Body of pancreas (tissue), 4 donors: ENCODE results near the gene LRIG1. TPM values are rescaled to one million over a fixed set of nuclear protein-coding genes. Genes with fewer than 3 reads are reported as not detected.

Source experiments
- ATAC-seq: fragments of 150-250 bp; one replicate; pipeline ENCODE4 v1.9.1; 2016
- DNase-seq, 4 donors: peaks; one replicate each; pipeline ENCODE4 v3.0.0-alpha.2; 2019
- H3K27ac ChIP-seq, 4 donors: fragments of 200-600 bp; sonication (generic); 1 replicate in 3 of 4; 2 replicates in 1 of 4; pipeline versions ENCODE4 v1.5.1 to v1.6.1; 2016 to 2019; ENCODE audit warnings: mild to moderate bottlenecking in 1 of 4, mixed read lengths in 1 of 4, moderate library complexity in 1 of 4
- H3K27me3 ChIP-seq, 2 donors: fragments of 200-600 bp; sonication (generic); one replicate each; pipeline ENCODE4 v1.6.0; 2016; ENCODE audit warnings: mild to moderate bottlenecking in 1 of 2
- H3K36me3 ChIP-seq, 2 donors: fragments of 200-600 bp; sonication (generic); replicated peaks in 1 of 2; 2 replicates each; pipeline ENCODE4 v1.5.1; 2016; ENCODE audit warnings: low read depth in 2 of 2; ENCODE audit not compliant: insufficient read depth in 1 of 2
- H3K4me1 ChIP-seq: fragments of 200-600 bp; sonication (generic); one replicate; pipeline ENCODE4 v1.6.0; 2016
- H3K4me3 ChIP-seq, 2 donors: fragments of 200-600 bp; sonication (generic); 1 replicate in 1 of 2; 2 replicates in 1 of 2; pipeline ENCODE4 v1.5.1; 2016 to 2019
- H3K9me3 ChIP-seq, 3 donors: fragments of 200-600 bp; sonication (generic); 1 replicate in 2 of 3; 2 replicates in 1 of 3; pipeline ENCODE4 v1.5.1; 2016
- CTCF ChIP-seq, 7 experiments: fragments of 450-650 bp in 4 of 7; fragments of 200-600 bp in 3 of 7; sonication (generic) in 3 of 7; IDR thresholded peaks; one replicate each; pipeline ENCODE4 v1.5.1; 2016 to 2019; ENCODE audit warnings: antibody characterized with exemption in 7 of 7
- POLR2A ChIP-seq, 3 donors: fragments of 450-650 bp; IDR thresholded peaks; one replicate each; pipeline ENCODE4 v1.6.1; 2016; ENCODE audit warnings: antibody characterized with exemption in 3 of 3, mild to moderate bottlenecking in 2 of 3
- WGBS, 2 donors: methylation state at CpG; one replicate each; pipeline ENCODE4 v1.1.5; 2017; 5-methylcytosine and 5-hydroxymethylcytosine counted together
- intact Hi-C: fragments of 100-400 bp; cut with DNase I; formaldehyde crosslinking; loops from one replicate; pipeline ENCODE4 v1.15.1; 2023
- total RNA-seq, 2 donors: library from RNA; depleted of rRNA; stranded (reverse); fragments of >200 nt; gene quantifications; one replicate each; pipeline ENCODE4 v1.1.0, GENCODE V29; 2016

LRIG1 gene
- total RNA-seq, 2 donors from 2014 or later, result 111 to 114 TPM

DNA sequence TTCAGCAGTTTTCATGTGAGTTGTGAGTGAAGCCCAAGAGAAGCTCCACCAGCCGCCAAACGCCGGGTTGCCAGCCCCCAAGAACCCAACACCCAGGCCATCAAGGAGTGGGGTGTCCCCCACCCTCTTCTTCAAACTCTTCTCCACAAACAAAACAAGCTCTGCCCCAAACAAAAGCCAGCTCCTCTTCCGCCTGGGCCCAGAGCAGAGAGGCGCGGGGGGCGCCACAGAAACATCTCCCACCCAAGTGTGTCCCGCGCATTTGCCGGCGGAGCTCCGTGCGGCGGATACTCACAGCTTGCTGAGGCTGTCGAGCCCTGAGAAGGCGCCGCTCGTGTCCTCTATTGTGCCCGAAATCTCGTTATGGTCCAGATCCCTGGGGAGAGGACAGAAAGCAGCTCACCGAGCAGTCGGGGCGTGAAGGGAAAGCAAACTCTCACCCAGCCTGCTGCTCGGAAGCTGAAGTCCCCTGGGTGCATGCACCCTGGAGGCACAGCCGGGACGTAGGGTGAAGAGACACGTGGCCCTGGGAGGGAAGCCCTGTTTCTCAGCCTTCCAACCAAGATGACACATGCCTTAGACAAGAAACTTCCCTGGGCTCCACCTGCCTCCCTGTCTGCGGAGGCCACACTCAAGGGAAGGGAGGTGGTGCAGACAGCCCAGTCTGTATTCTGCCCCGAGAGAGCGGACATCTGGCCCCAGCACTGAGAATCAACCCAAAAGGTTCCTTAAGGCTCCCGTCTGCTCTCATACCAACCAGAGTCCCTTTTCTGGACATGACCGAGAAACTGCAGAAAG lies 95.7 kb downstream of the LRIG1 start:
- 84 to 87% methylated on average over 22 to 31 of the region's 32 CpGs for WGBS, 2 donors
- DNase-seq (peak in 1 of 4 donors; percentile 6), ATAC-seq (no peak)
- Histone ChIP-seq H3K27me3 (no peaks in the 10 kb centered on the region), H3K36me3 (peaks cover 0 to 19% of the 10 kb centered on the region in 2 donors), H3K9me3 (no peaks in the 10 kb centered on the region), H3K27ac (peak overlapping the region in 2 of 4 donors; percentile 44 to 54), H3K4me3 (no peak overlapping the region), H3K4me1 (peaks cover 62% of the 10 kb centered on the region)
- TF ChIP-seq CTCF (IDR thresholded peaks at IDR 0.05) (no peak), POLR2A (IDR thresholded peaks at IDR 0.05) (no peak)
- intact Hi-C loops, result loop anchor here (10.0 kb wide), 1 partner anchor 410 kb away; no protein-coding TSS in a partner anchor

DNA sequence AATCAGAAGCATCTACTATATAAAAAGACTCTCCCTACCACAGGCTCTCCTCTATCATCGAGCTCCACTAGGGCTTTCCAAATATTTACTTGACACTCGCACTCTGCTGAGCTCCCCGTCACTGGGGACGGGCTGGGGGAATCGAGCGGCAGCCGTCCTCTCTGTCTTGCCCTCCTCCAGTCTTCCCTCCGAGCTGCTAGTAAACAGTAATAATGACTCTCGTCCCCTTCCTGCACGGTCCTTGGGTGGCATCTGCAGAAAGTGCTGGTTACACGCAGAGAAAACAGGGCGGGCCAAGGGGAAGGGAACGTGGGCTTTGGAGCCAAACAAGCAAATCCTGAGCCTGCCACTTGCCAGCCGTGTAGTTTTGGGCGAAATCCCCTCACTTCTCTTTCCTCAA lies 96.6 kb downstream of the LRIG1 start:
- DNase-seq (peak in 1 of 4 donors; percentile 7), ATAC-seq (no peak)
- no peak overlapping the region for H3K4me3 ChIP-seq
- no peak for TF ChIP-seq CTCF (IDR thresholded peaks at IDR 0.05)
- no peak for TF ChIP-seq POLR2A (IDR thresholded peaks at IDR 0.05)
- no peaks in the 10 kb centered on the region for H3K9me3 ChIP-seq
- H3K4me1 ChIP-seq, result peaks cover 71% of the 10 kb centered on the region
- 39 to 54% methylated on average over 15 of the region's 15 CpGs for WGBS, 2 donors
- no peaks in the 10 kb centered on the region for H3K27me3 ChIP-seq
- intact Hi-C loops, result loop anchor here (10.0 kb wide), 1 partner anchor 411 kb away; no protein-coding TSS in a partner anchor
- peaks cover 0 to 16% of the 10 kb centered on the region in 2 donors for H3K36me3 ChIP-seq
- peak overlapping the region in 2 of 4 donors; percentile 44 to 54 for H3K27ac ChIP-seq

DNA sequence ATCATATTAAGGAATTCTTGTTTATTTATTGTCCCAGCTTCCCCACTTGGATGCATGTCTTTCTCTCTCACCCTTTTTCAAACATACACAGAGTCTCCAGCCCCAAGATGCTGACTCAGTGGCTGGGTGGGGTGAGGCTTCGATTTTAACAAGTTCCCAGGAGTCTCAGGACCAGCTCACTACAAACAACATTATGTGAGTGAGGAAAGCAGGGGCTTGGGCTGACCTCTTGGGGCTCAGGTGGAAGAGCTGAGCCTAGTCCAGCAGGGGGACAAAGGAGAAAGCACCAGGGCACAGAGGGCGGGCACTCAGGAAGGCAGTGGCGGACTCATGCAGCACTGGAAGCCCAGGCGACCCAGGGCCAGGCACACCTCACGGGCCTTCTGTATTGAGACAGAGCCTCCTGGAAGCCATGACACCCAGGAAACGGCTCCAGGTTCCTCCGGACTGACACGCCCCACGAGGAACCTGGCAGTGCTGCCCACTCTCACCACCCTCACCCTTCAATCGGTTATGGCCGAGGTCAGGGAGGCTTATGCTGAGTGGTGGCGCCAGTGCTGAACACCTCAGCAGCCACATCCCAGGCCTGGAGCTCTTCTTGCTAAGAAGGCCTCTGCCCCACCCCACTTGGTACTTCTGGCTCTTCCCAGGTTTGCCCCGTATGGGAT lies 97.4 kb downstream of the LRIG1 start:
- H3K27me3 ChIP-seq, result no peaks in the 10 kb centered on the region
- H3K4me1 ChIP-seq, result peaks cover 77% of the 10 kb centered on the region
- no peak overlapping the region for H3K4me3 ChIP-seq
- peak in 1 of 4 donors; percentile 13 for DNase-seq
- no peaks in the 10 kb centered on the region for H3K9me3 ChIP-seq
- peak overlapping the region in 2 of 4 donors; percentile 44 to 54 for H3K27ac ChIP-seq
- intact Hi-C loops, result loop anchor here (10.0 kb wide), 1 partner anchor 411 kb away; no protein-coding TSS in a partner anchor
- 59 to 62% methylated on average over 7 to 13 of the region's 13 CpGs for WGBS, 2 donors
- no peak for TF ChIP-seq POLR2A (IDR thresholded peaks at IDR 0.05)
- no peak for TF ChIP-seq CTCF (IDR thresholded peaks at IDR 0.05)
- H3K36me3 ChIP-seq, result peaks cover 0 to 16% of the 10 kb centered on the region in 2 donors
- ATAC-seq, result no peak

- H3K27me3 ChIP-seq, result no peaks in the 10 kb centered on the region
- intact Hi-C loops, result loop anchor here (10.0 kb wide), 1 partner anchor 412 kb away; no protein-coding TSS in a partner anchor
- TF ChIP-seq CTCF (IDR thresholded peaks at IDR 0.05) (no peak), POLR2A (IDR thresholded peaks at IDR 0.05) (no peak)
- H3K4me3 ChIP-seq, result no peak overlapping the region
- H3K9me3 ChIP-seq, result no peaks in the 10 kb centered on the region
- 73 to 75% methylated on average over 10 to 13 of the region's 13 CpGs for WGBS, 2 donors
- H3K4me1 ChIP-seq, result peaks cover 74% of the 10 kb centered on the region
- peaks cover 0 to 17% of the 10 kb centered on the region in 2 donors for H3K36me3 ChIP-seq
- H3K27ac ChIP-seq, result peak overlapping the region in 3 of 4 donors; percentile 30 to 54 (median 36)
- DNase-seq (peak in 2 of 4 donors; percentile 32 to 43), ATAC-seq (no peak)
Measured at GRCh38 chr3:66402596-66403290, 98.1 kb downstream of the LRIG1 start.
